ENCODE data around the gene CCDC15. TPM values are rescaled to one million over a fixed set of nuclear protein-coding genes. Genes with fewer than 3 reads are reported as not detected.
"Not testable (repeated sequence)": the region's sequence is repeated elsewhere in the genome, so short reads cannot be mapped to it uniquely, and the experiment has no call there.

The CCDC15 gene
- total RNA-seq, 1 donor from 2014 or later, result 3.3 TPM

DNA sequence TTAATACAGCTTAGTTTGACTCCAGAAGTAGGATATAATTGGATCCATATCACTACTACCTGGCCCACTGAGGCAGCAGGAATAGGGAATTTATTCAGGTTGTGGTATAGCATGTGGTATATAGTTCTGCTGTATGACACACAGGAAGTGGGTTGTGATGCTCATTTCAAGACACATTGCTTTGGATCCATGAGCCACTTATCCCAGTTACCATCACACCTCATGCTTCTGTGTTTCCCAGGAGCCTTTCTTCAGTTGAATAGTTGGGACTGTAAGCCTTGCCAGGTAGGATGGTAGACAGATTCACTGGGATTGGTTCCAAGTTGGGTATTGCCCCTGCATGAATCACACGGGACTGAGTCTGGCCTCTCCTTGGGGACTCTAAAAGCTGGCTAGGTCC is 99.2 kb downstream of the CCDC15 start:
- no peak overlapping the region for H3K4me3 ChIP-seq (ENCODE audit: low read depth, low read length)
- no peak for DNase-seq (ENCODE audit: low read depth)
- TF ChIP-seq, protein P1, sequence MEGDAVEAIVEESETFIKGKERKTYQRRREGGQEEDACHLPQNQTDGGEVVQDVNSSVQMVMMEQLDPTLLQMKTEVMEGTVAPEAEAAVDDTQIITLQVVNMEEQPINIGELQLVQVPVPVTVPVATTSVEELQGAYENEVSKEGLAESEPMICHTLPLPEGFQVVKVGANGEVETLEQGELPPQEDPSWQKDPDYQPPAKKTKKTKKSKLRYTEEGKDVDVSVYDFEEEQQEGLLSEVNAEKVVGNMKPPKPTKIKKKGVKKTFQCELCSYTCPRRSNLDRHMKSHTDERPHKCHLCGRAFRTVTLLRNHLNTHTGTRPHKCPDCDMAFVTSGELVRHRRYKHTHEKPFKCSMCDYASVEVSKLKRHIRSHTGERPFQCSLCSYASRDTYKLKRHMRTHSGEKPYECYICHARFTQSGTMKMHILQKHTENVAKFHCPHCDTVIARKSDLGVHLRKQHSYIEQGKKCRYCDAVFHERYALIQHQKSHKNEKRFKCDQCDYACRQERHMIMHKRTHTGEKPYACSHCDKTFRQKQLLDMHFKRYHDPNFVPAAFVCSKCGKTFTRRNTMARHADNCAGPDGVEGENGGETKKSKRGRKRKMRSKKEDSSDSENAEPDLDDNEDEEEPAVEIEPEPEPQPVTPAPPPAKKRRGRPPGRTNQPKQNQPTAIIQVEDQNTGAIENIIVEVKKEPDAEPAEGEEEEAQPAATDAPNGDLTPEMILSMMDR (conservative IDR thresholded peaks at IDR 0.05; ENCODE audit: low read depth, low read length), result no peak

DNA sequence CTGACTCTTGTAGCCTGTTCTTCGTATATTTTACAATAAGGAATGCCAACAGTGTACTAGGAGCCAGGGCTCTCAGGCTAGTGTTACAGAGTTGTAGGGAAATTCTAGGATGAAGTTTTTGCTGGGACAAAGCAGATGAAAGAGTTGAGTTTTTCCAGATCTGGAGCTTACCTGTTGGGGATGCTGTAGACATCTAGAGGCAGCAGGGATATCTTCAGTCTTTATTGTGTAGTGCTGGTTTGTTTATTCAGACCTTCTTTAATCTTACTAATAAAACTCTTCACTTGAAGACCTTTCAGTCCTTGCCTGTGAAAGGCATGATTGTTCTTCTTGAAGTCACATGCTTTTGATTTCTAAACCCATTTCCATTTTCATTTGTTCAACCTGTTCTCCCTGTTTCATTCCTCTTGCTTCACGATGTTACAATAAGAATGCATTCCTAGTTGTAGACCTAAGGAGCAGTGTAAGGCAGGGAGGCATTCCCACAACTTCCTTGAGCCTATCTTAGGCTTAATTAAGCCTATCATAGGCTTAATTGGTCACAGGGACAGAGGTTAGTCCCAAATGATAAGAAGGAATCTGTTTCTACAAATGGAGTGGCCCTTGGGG is 101.2 kb downstream of the CCDC15 start:
- no peak for DNase-seq (ENCODE audit: low read depth)
- H3K4me3 ChIP-seq (ENCODE audit: low read depth, low read length), result no peak overlapping the region
- TF ChIP-seq, protein P1 (conservative IDR thresholded peaks at IDR 0.05; ENCODE audit: low read depth, low read length), result no peak

DNA sequence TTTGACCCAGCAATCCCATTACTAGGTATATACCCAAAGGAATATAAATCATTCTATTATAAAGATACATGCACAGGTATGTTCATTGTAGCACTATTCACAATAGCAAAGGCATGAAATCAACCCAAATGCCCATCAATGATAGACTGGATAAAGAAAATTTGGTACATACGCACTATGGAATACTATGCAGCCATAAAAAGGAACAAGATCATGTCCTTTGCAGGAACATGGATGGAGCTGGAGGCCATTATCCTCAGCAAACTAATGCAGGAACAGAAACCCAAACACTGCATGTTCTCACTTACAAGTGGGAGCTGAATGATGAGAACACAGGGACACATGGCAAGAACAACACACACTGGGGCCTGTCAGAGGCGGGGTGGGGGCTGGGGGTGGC is 102.1 kb downstream of the CCDC15 start:
- H3K4me3 ChIP-seq (ENCODE audit: low read depth, low read length); DNase-seq (ENCODE audit: low read depth): not testable (repeated sequence)

DNA sequence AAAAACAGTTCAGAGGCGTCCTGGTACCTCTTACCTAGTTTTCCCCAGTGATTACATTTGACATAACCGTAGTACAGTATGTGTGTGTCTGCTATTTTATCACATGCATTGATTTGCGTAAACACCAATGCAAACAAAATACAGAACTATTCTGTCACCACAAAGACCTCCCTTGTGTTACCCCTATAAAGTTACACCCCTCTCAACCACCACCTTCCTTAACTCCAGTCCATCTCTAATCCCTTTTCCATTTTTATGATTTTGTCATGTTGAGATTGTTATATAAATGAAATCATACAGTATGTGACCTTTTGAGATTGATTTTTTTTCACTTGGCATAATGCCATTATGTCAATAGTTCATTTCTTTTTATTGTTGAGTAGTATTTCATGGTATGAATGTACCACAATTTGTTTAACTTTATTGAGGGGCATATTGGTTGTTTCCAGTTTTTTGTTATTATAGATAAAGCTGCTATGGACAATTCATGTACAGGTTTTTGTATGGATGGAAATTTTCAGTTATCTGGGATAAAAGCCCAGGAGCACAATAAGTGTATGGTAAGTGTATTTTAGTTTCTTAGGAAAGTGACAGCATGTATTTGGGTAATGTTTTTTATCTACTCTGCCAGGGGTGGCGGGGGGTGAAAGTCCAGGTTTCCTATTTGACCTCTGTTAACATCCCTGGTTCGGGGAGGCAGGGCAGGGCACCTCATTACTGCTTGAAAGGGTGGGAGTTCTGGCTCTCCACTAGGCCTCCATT is 103.1 kb downstream of the CCDC15 start:
- DNase-seq (ENCODE audit: low read depth), result no peak
- TF ChIP-seq, protein P1 (conservative IDR thresholded peaks at IDR 0.05; ENCODE audit: low read depth, low read length), result no peak

DNA sequence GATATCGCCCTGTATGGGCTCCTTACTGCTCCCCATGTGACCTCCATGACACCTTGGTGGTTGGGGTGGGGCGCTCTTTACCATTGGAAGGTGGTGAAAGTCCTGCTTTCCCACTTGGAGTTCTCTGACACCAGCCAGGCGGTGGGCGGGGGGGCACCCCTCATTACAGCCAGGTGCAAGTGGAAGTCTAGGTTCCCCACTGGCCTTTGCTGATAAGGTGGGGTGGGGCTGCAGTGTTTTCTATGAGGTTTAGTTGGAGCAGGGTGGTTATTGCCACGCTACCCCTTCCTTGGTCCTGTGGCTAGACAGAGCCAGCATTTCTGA is 103.7 kb downstream of the CCDC15 start:
- DNase-seq (ENCODE audit: low read depth), result no peak
- TF ChIP-seq, protein P1 (conservative IDR thresholded peaks at IDR 0.05; ENCODE audit: low read depth, low read length), result no peak
- no peak overlapping the region for H3K4me3 ChIP-seq (ENCODE audit: low read depth, low read length)

More for the DNA sequence above, 103.1 kb downstream of the CCDC15 start:
- H3K4me3 ChIP-seq (ENCODE audit: low read depth, low read length), result no peak overlapping the region

DNA sequence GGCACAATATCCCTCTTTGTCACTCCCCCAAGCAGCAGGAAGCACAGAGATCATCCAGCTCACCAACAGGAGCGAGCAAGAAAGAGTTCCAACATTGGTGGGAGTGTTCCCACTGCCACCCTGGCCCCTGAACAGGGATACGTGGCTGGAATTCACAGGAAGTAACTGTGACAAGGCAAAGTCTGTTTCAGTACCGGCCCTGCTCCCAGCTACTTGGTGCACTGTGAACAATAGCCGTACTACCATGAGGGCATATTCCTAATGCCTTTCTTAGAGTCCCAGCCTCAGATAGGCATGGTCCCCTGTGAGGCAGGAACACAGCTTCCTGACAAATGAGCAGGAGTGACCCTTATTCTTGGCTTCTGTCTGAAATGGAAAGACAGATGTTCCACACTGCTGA is 107.3 kb downstream of the CCDC15 start:
- no peak for DNase-seq (ENCODE audit: low read depth)
- no peak overlapping the region for H3K4me3 ChIP-seq (ENCODE audit: low read depth, low read length)
- TF ChIP-seq, protein P1 (conservative IDR thresholded peaks at IDR 0.05; ENCODE audit: low read depth, low read length), result no peak

DNA sequence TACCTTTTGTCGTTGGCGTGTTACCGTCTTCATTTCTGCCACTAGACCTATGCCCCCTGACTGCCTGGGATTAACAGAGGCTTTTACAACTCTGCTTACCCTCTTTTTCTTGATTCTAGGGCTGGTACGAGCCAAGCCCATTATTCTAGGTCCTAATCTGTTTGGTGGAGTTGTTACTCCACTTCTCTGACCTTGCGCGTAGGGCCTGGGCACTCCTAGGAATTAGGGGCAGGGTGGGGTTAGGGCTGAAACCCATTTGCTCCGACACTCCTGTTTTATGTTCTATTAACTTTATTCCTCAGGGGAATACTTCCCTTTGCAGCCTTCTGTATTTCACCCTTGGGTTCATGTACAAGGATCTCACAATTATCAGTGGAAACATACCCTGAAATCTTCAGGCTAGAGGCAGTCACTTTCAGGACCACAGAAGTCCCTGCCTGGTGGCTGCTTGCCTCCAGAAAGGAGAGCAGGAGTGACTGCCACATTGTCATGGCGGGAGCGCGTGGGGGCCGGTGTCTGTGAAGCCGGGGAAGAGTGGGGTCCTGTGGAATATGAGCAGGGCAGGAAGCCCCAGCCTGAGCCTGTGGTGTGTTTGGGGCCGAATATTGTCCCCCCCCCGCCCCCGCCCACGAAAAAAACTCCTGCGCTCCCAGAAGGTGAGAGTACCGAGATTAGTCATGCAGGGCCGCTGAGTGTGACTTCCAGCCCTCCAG is 108.4 kb downstream of the CCDC15 start:
- no peak for DNase-seq (ENCODE audit: low read depth)
- TF ChIP-seq, protein P1 (conservative IDR thresholded peaks at IDR 0.05; ENCODE audit: low read depth, low read length), result no peak

More for the DNA sequence above, 108.4 kb downstream of the CCDC15 start:
- peak overlapping the region; percentile 68 for H3K4me3 ChIP-seq (ENCODE audit: low read depth, low read length)

Data from epithelial cell of proximal tubule (primary cell).